Gastroesophageal sphincter (tissue), 3 donors: Measurements from ENCODE around the gene FMNL1.

Experiments
- EP300 ChIP-seq: sonication (generic); formaldehyde crosslinking; IDR thresholded peaks from one replicate; pipeline ENCODE4 v1.6.1; 2017; ENCODE audit warnings: antibody characterized with exemption, mild to moderate bottlenecking
- POLR2A ChIP-seq, 2 donors: fragments of 450-650 bp; IDR thresholded peaks; one replicate each; pipeline ENCODE4 v1.6.1; 2017; ENCODE audit warnings: antibody characterized with exemption in 2 of 2, mild to moderate bottlenecking in 2 of 2, moderate library complexity in 1 of 2
- POLR2AphosphoS5 ChIP-seq: sonication (generic); formaldehyde crosslinking; IDR thresholded peaks from one replicate; pipeline ENCODE4 v1.6.1; 2017; ENCODE audit warnings: antibody characterized with exemption
- TF ChIP-seq, protein P1 (sequence below), 4 experiments: fragments of 200-600 bp in 2 of 4; fragments of 450-650 bp in 2 of 4; sonication (generic) in 1 of 4; IDR thresholded peaks; one replicate each; pipeline ENCODE4 v1.5.1; 2017 to 2019; ENCODE audit warnings: antibody characterized with exemption in 4 of 4, mild to moderate bottlenecking in 2 of 4, moderate library complexity in 2 of 4

- TF ChIP-seq, protein P1, sequence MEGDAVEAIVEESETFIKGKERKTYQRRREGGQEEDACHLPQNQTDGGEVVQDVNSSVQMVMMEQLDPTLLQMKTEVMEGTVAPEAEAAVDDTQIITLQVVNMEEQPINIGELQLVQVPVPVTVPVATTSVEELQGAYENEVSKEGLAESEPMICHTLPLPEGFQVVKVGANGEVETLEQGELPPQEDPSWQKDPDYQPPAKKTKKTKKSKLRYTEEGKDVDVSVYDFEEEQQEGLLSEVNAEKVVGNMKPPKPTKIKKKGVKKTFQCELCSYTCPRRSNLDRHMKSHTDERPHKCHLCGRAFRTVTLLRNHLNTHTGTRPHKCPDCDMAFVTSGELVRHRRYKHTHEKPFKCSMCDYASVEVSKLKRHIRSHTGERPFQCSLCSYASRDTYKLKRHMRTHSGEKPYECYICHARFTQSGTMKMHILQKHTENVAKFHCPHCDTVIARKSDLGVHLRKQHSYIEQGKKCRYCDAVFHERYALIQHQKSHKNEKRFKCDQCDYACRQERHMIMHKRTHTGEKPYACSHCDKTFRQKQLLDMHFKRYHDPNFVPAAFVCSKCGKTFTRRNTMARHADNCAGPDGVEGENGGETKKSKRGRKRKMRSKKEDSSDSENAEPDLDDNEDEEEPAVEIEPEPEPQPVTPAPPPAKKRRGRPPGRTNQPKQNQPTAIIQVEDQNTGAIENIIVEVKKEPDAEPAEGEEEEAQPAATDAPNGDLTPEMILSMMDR (IDR thresholded peaks at IDR 0.05) = no peak
- peak in 1 of 2 donors; percentile 12 for TF ChIP-seq POLR2A (IDR thresholded peaks at IDR 0.05)
- no peak for TF ChIP-seq POLR2AphosphoS5
- TF ChIP-seq EP300 = no peak
These were observed 25.9 kb downstream of the FMNL1 start for GRCh38 chr17:45247429-45248131.
